Gastroesophageal sphincter (tissue), 4 donors: Measurements from ENCODE around the gene ALDH1L1. TPM values are rescaled to one million over a fixed set of nuclear protein-coding genes. Genes with fewer than 3 reads are reported as not detected.
A peak's percentile ranks its signal among the peaks of the same experiment; 100 is the strongest.

ENCODE experiments used
- ATAC-seq: fragments of 150-250 bp; one replicate; pipeline ENCODE4 v1.9.1; 2016; ENCODE audit warnings: mild to moderate bottlenecking, moderate library complexity
- H3K27ac ChIP-seq, 4 donors: fragments of 200-600 bp; sonication (generic) in 3 of 4; 1 replicate in 3 of 4; 2 replicates in 1 of 4; pipeline ENCODE4 v1.5.1; 2016 to 2019
- H3K27me3 ChIP-seq: fragments of 200-600 bp; sonication (generic); one replicate; pipeline ENCODE4 v1.5.1; 2019
- H3K36me3 ChIP-seq, 2 donors: fragments of 200-600 bp; sonication (generic); one replicate each; pipeline ENCODE4 v1.5.1; 2019; ENCODE audit warnings: control low read depth in 1 of 2
- H3K4me1 ChIP-seq, 3 donors: fragments of 200-600 bp; sonication (generic); 1 replicate in 2 of 3; 2 replicates in 1 of 3; pipeline ENCODE4 v1.5.1; 2016 to 2019; ENCODE audit warnings: control low read depth in 2 of 3
- H3K4me3 ChIP-seq, 2 donors: fragments of 200-600 bp; sonication (generic); one replicate each; pipeline ENCODE4 v1.5.1; 2019; ENCODE audit warnings: mild to moderate bottlenecking in 1 of 2, moderate library complexity in 1 of 2
- H3K9me3 ChIP-seq, 3 donors: fragments of 200-600 bp; sonication (generic); one replicate each; pipeline ENCODE4 v1.5.1; 2017 to 2019; ENCODE audit warnings: control low read depth in 2 of 3
- CTCF ChIP-seq, 4 experiments: fragments of 200-600 bp in 2 of 4; fragments of 450-650 bp in 2 of 4; sonication (generic) in 1 of 4; IDR thresholded peaks; one replicate each; pipeline ENCODE4 v1.5.1; 2017 to 2019; ENCODE audit warnings: antibody characterized with exemption in 4 of 4, mild to moderate bottlenecking in 2 of 4, moderate library complexity in 2 of 4
- EP300 ChIP-seq: sonication (generic); formaldehyde crosslinking; IDR thresholded peaks from one replicate; pipeline ENCODE4 v1.6.1; 2017; ENCODE audit warnings: antibody characterized with exemption, mild to moderate bottlenecking
- POLR2A ChIP-seq, 2 donors: fragments of 450-650 bp; IDR thresholded peaks; one replicate each; pipeline ENCODE4 v1.6.1; 2017; ENCODE audit warnings: antibody characterized with exemption in 2 of 2, mild to moderate bottlenecking in 2 of 2, moderate library complexity in 1 of 2
- POLR2AphosphoS5 ChIP-seq: sonication (generic); formaldehyde crosslinking; IDR thresholded peaks from one replicate; pipeline ENCODE4 v1.6.1; 2017; ENCODE audit warnings: antibody characterized with exemption
- WGBS, 2 donors: methylation state at CpG; one replicate each; pipeline ENCODE4 v1.1.5; 2018; ENCODE audit warnings: low coverage in 1 of 2; 5-methylcytosine and 5-hydroxymethylcytosine counted together
- total RNA-seq, 4 donors: library from RNA; depleted of rRNA; stranded (reverse); fragments of >200 nt; gene quantifications; one replicate each; pipeline ENCODE4 v1.1.0, GENCODE V29; 2016

ALDH1L1 gene
- 10 to 100 TPM; 16.3 to 67.9 (median 38.7) TPM for total RNA-seq

- ATAC-seq: peak; percentile 95
- WGBS, 2 donors: 20 to 21% methylated on average over 9 to 14 of the region's 54 CpGs
- peak within 1 kb of the TSS; percentile 47 to 75 for H3K4me3 ChIP-seq
- TF ChIP-seq POLR2AphosphoS5 (peak; percentile 99), CTCF (IDR thresholded peaks at IDR 0.05) (peak in 1 of 4 experiments; percentile 13), POLR2A (IDR thresholded peaks at IDR 0.05) (peak; percentile 72 to 75), EP300 (peak; percentile 4)
- no peaks in the 10 kb centered on the region for H3K36me3 ChIP-seq
- peaks cover 2 to 32% (median 4%) of the 10 kb centered on the region in 3 donors for H3K4me1 ChIP-seq
- peak within 1 kb of the TSS; percentile 93 to 97 (median 95) for H3K27ac ChIP-seq
- H3K9me3 ChIP-seq: no peaks in the 10 kb centered on the region
- H3K27me3 ChIP-seq: peaks cover under 1% of the 10 kb centered on the region
Measured at GRCh38 chr3:126180477-126181397, at the start of gene ALDH1L1. Gene ALDH1L1, minus strand, starts transcription at chr3:126180586. Its CDS starts 19,607 bp downstream, at chr3:126160979.

- Histone ChIP-seq H3K36me3 (no peaks in the 10 kb centered on the region), H3K9me3 (no peaks in the 10 kb centered on the region), H3K4me3 (no peak overlapping the region), H3K27me3 (no peaks in the 10 kb centered on the region), H3K27ac (no peak overlapping the region), H3K4me1 (peaks cover 0 to 15% (median 5%) of the 10 kb centered on the region in 3 donors)
- TF ChIP-seq POLR2A (IDR thresholded peaks at IDR 0.05) (no peak), CTCF (IDR thresholded peaks at IDR 0.05) (no peak), POLR2AphosphoS5 (no peak), EP300 (no peak)
- ATAC-seq: no peak
- WGBS, 2 donors: 42% methylated on average over 1 of the region's 1 CpG; no CpG with 5 or more reads in 1 of the 2 donors
Measured at GRCh38 chr3:126226374-126226773, 46.0 kb upstream of the ALDH1L1 start.

- peaks cover 0 to 20% (median 6%) of the 10 kb centered on the region in 3 donors for H3K4me1 ChIP-seq
- no peaks in the 10 kb centered on the region for H3K36me3 ChIP-seq
- H3K27me3 ChIP-seq: no peaks in the 10 kb centered on the region
- H3K9me3 ChIP-seq: no peaks in the 10 kb centered on the region
- 60 to 80% methylated on average over 1 of the region's 1 CpG for WGBS, 2 donors
- TF ChIP-seq POLR2A (IDR thresholded peaks at IDR 0.05): no peak
- ATAC-seq: no peak
- H3K4me3 ChIP-seq: no peak overlapping the region
- H3K27ac ChIP-seq: no peak overlapping the region
Measured at GRCh38 chr3:126216416-126216815, 36.0 kb upstream of the ALDH1L1 start.

- TF ChIP-seq CTCF (IDR thresholded peaks at IDR 0.05) (peak in 1 of 4 experiments; percentile 21), EP300 (no peak)
- Histone ChIP-seq H3K27ac (peak overlapping the region in 3 of 4 donors; percentile 59 to 80 (median 77)), H3K36me3 (no peaks in the 10 kb centered on the region), H3K9me3 (no peaks in the 10 kb centered on the region), H3K4me1 (peaks cover 0 to 27% (median 6%) of the 10 kb centered on the region in 3 donors), H3K4me3 (peak overlapping the region; percentile 44 to 60), H3K27me3 (no peaks in the 10 kb centered on the region)
- WGBS, 2 donors: no CpG with 5 or more reads among the region's 50 CpGs
- peak; percentile 60 for ATAC-seq
Measured at GRCh38 chr3:126213379-126214028, 33.1 kb upstream of the ALDH1L1 start.

DNA sequence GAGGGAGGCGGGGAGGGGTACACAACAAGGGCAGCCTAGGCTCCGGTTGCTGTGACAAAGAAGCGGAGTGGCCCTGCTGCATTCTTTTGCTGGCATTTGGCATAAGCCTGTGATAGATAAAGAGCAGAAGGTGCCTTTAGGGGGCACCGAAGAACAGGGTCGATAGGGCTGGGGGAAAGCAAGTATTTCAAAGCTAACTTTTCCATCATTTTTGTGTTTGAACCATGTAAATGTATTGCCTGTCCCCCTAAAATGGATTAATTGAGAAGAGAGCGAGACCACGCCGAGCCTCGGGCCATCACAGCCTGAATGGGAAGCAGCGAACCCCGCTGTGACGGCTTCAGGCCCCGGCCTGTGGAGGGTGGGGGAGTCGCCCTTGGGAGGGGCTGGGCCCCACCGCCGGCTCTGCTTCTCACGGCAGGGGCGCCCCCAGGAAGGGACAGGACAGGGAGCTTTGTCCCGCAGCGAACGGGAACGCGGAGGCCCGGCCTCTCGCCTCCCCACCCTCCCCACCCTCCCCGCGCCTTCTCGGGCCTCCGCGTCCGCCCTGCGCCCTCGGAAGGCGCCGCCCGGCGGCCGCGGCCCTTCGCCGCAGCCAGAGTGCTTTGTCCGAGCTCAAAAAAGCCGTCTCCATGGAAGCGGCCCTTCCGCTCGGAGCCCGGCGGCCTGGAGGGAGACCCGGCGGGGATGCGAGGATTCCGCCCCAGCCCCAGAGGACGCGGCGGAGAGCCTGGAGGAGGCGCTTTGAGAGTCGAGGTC lies 32.4 kb upstream of the ALDH1L1 start:
- TF ChIP-seq EP300: no peak
- TF ChIP-seq CTCF (IDR thresholded peaks at IDR 0.05): peak in 3 of 4 experiments; percentile 50 to 71 (median 54)
- TF ChIP-seq POLR2AphosphoS5: peak; percentile 4
- TF ChIP-seq POLR2A (IDR thresholded peaks at IDR 0.05): peak in 1 of 2 donors; percentile 12
- H3K4me1 ChIP-seq: peaks cover 0 to 33% (median 6%) of the 10 kb centered on the region in 3 donors
- 16 to 37% methylated on average over 5 to 6 of the region's 57 CpGs for WGBS, 2 donors
- peak overlapping the region in 3 of 4 donors; percentile 59 to 80 (median 77) for H3K27ac ChIP-seq
- H3K27me3 ChIP-seq: no peaks in the 10 kb centered on the region
- no peaks in the 10 kb centered on the region for H3K9me3 ChIP-seq
- peak; percentile 85 for ATAC-seq
- no peaks in the 10 kb centered on the region for H3K36me3 ChIP-seq
- peak overlapping the region; percentile 44 to 60 for H3K4me3 ChIP-seq
